Neural progenitor cell (in vitro differentiated cells): ENCODE data around the gene OLFM4.

Experiments used
- EZH2 ChIP-seq: fragments of 200-600 bp; sonication (generic); IDR thresholded peaks from 2 replicates; pipeline ENCODE4 v1.6.1; 2017; ENCODE audit warnings: antibody characterized with exemption, mild to moderate bottlenecking, moderate library complexity
- EZH2phosphoT487 ChIP-seq: fragments of 200-600 bp; sonication (generic); IDR thresholded peaks from 2 replicates; pipeline ENCODE4 v1.6.1; 2017; ENCODE audit warnings: antibody characterized with exemption
- TF ChIP-seq, protein P1 (sequence below): fragments of 200-600 bp; sonication (generic); IDR thresholded peaks from 2 replicates; pipeline ENCODE4 v1.5.1; 2017; ENCODE audit warnings: antibody characterized with exemption, mild to moderate bottlenecking

GRCh38 chr13:53032849-53033248 lies 4.2 kb downstream of the OLFM4 start:
- TF ChIP-seq, protein P1, sequence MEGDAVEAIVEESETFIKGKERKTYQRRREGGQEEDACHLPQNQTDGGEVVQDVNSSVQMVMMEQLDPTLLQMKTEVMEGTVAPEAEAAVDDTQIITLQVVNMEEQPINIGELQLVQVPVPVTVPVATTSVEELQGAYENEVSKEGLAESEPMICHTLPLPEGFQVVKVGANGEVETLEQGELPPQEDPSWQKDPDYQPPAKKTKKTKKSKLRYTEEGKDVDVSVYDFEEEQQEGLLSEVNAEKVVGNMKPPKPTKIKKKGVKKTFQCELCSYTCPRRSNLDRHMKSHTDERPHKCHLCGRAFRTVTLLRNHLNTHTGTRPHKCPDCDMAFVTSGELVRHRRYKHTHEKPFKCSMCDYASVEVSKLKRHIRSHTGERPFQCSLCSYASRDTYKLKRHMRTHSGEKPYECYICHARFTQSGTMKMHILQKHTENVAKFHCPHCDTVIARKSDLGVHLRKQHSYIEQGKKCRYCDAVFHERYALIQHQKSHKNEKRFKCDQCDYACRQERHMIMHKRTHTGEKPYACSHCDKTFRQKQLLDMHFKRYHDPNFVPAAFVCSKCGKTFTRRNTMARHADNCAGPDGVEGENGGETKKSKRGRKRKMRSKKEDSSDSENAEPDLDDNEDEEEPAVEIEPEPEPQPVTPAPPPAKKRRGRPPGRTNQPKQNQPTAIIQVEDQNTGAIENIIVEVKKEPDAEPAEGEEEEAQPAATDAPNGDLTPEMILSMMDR = no peak
- TF ChIP-seq EZH2 = no peak
- TF ChIP-seq EZH2phosphoT487 = no peak
